ENCODE data around the gene KCNQ4. TPM values are rescaled to one million over a fixed set of nuclear protein-coding genes. Genes with fewer than 3 reads are reported as not detected.

KCNQ4 gene
- total RNA-seq, 1 donor from 2014 or later, result 1.5 TPM

DNA sequence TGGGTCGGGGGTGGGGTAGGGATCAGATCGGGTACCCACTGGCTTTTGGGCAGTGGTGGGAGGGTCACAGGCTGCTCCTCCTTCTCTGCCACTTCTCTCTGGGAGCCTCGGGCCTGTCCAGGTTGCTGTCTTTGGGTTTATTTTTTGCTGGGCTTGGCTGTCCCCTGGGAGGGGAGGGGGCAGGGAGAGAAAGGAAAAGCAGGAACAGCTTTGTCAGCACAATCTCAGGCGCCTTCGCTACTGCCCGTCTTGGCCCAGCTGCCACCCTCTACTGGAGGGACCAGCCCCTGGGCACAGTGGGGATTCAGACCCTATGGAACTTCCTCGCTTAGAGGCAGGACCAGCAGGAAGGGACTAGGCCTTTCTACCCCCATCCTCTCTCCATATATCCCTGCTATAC lies 8.4 kb downstream of the KCNQ4 start:
- intact Hi-C loops (cut with micrococcal nuclease), result no loop called here
- Histone ChIP-seq H3K4me3 (no peak overlapping the region), H3K9me3 (replicated peaks) (no peaks in the 10 kb centered on the region), H3K27ac (replicated peaks) (no peak overlapping the region), H3K4me1 (peaks cover 12% of the 10 kb centered on the region), H3K36me3 (no peaks in the 10 kb centered on the region), H3K27me3 (ENCODE audit: low read depth) (no peaks in the 10 kb centered on the region)
- no peak for DNase-seq
- TF ChIP-seq, protein P1, sequence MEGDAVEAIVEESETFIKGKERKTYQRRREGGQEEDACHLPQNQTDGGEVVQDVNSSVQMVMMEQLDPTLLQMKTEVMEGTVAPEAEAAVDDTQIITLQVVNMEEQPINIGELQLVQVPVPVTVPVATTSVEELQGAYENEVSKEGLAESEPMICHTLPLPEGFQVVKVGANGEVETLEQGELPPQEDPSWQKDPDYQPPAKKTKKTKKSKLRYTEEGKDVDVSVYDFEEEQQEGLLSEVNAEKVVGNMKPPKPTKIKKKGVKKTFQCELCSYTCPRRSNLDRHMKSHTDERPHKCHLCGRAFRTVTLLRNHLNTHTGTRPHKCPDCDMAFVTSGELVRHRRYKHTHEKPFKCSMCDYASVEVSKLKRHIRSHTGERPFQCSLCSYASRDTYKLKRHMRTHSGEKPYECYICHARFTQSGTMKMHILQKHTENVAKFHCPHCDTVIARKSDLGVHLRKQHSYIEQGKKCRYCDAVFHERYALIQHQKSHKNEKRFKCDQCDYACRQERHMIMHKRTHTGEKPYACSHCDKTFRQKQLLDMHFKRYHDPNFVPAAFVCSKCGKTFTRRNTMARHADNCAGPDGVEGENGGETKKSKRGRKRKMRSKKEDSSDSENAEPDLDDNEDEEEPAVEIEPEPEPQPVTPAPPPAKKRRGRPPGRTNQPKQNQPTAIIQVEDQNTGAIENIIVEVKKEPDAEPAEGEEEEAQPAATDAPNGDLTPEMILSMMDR (IDR thresholded peaks at IDR 0.05; ENCODE audit: borderline replicate concordance), result no peak

GRCh38 chr1:40793617-40794016 lies 10.0 kb downstream of the KCNQ4 start:
- TF ChIP-seq, protein P1 (IDR thresholded peaks at IDR 0.05; ENCODE audit: borderline replicate concordance), result no peak
- DNase-seq, result no peak
- peaks cover 26% of the 10 kb centered on the region for H3K4me1 ChIP-seq
- H3K27ac ChIP-seq (replicated peaks), result no peak overlapping the region
- intact Hi-C loops (cut with micrococcal nuclease), result no loop called here
- H3K9me3 ChIP-seq (replicated peaks), result no peaks in the 10 kb centered on the region
- no peaks in the 10 kb centered on the region for H3K36me3 ChIP-seq
- H3K4me3 ChIP-seq, result no peak overlapping the region
- no peaks in the 10 kb centered on the region for H3K27me3 ChIP-seq (ENCODE audit: low read depth)

DNA sequence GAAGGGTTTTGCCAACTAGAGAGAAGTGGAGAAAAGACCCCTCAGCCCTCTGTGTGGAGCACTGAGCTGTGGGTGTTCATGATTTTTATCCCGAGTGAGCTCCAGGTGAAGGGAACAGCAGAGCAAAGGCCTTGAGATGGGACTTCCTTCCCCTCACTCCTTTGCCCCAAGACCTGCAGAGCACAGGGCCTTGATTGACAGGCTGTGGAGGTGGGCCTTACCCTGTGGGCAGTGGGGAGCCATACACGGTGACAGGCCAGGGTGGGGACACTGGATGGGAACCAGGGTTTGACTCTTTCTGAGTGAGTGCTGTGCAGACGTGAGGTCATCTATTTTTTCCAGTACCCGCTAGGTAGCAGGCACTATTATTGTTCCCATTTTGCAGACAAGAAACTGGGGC lies 10.5 kb downstream of the KCNQ4 start:
- TF ChIP-seq, protein P1 (IDR thresholded peaks at IDR 0.05; ENCODE audit: borderline replicate concordance), result no peak
- Histone ChIP-seq H3K4me1 (peaks cover 31% of the 10 kb centered on the region), H3K4me3 (no peak overlapping the region), H3K27me3 (ENCODE audit: low read depth) (no peaks in the 10 kb centered on the region), H3K9me3 (replicated peaks) (no peaks in the 10 kb centered on the region), H3K36me3 (no peaks in the 10 kb centered on the region), H3K27ac (replicated peaks) (no peak overlapping the region)
- DNase-seq, result no peak
- intact Hi-C loops (cut with micrococcal nuclease), result no loop called here

GRCh38 chr1:40794974-40795715 lies 11.6 kb downstream of the KCNQ4 start:
- no peak overlapping the region for H3K4me3 ChIP-seq
- no peak for DNase-seq
- intact Hi-C loops (cut with micrococcal nuclease), result no loop called here
- H3K36me3 ChIP-seq, result no peaks in the 10 kb centered on the region
- no peak overlapping the region for H3K27ac ChIP-seq (replicated peaks)
- no peaks in the 10 kb centered on the region for H3K27me3 ChIP-seq (ENCODE audit: low read depth)
- no peaks in the 10 kb centered on the region for H3K9me3 ChIP-seq (replicated peaks)
- H3K4me1 ChIP-seq, result peaks cover 42% of the 10 kb centered on the region
- TF ChIP-seq, protein P1 (IDR thresholded peaks at IDR 0.05; ENCODE audit: borderline replicate concordance), result no peak

DNA sequence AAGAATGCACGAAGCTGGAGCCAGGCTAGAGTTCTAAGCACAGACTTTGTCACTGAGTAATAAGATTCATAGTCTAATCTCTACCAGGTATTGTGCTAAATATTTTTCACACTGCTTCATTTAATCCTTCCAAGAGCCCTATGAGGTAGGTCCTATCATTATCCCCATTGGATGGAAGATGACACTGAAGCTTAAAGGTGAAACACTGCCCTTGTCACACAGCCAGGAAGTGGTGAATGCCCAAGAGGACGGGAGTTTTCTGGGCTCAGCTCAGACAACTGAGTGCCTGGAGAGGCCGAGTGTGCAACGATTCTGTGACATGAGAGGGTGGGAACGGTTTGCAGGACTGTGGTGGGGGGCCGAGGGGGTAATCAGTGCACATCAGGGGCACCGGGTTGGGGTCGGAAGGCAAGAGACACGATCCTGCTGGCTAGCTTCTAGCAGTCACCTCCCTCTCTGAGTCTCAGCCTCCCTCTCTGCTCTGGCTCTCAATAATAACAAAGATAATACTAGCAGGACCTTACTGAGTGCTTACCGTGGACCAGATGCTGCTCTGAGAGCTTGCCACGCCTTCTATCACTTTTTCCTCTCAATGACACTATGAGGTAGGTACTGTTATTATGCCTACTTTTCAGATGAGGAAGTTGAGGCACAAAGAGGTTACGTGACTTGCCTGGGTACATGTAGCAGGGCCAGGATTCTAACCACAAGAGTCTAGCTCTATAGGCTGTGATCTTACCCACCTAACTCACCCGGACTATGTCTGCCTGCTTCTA lies 12.4 kb downstream of the KCNQ4 start:
- Histone ChIP-seq H3K9me3 (replicated peaks) (no peaks in the 10 kb centered on the region), H3K4me1 (peaks cover 38% of the 10 kb centered on the region), H3K36me3 (no peaks in the 10 kb centered on the region), H3K27me3 (ENCODE audit: low read depth) (no peaks in the 10 kb centered on the region), H3K27ac (replicated peaks) (no peak overlapping the region), H3K4me3 (no peak overlapping the region)
- TF ChIP-seq, protein P1 (IDR thresholded peaks at IDR 0.05; ENCODE audit: borderline replicate concordance), result no peak
- intact Hi-C loops (cut with micrococcal nuclease), result no loop called here
- no peak for DNase-seq
